HG02981 (cell line): ENCODE data around the gene KRT77.
"Not testable (repeated sequence)": the region's sequence is repeated elsewhere in the genome, so short reads cannot be mapped to it uniquely, and the experiment has no call there.

ENCODE experiments used
- ATAC-seq: cut with Tn5 transposase; IDR thresholded peaks from one replicate; pipeline ENCODE4 v1.9.1; 2021; ENCODE audit warnings: mild to moderate bottlenecking, moderate library complexity; ENCODE audit not compliant: unreplicated experiment

Gene KRT77

GRCh38 chr12:52677671-52678070 is 25.7 kb downstream of the KRT77 start:
- no peak for ATAC-seq

- no peak for ATAC-seq
Observed at GRCh38 chr12:52677126-52677525, 26.2 kb downstream of the KRT77 start.

GRCh38 chr12:52676163-52676562 is 27.2 kb downstream of the KRT77 start:
- no peak for ATAC-seq

- no peak for ATAC-seq
Observed at GRCh38 chr12:52675301-52675701, 28.0 kb downstream of the KRT77 start.

GRCh38 chr12:52674433-52674775 is 28.9 kb downstream of the KRT77 start:
- no peak for ATAC-seq

- no peak for ATAC-seq
Observed at GRCh38 chr12:52673713-52674432, 29.5 kb downstream of the KRT77 start.

GRCh38 chr12:52673217-52673616 is 30.1 kb downstream of the KRT77 start:
- ATAC-seq = no peak

- ATAC-seq = no peak
Observed at GRCh38 chr12:52672321-52672933, 30.9 kb downstream of the KRT77 start.

GRCh38 chr12:52670961-52671360 is 32.4 kb downstream of the KRT77 start:
- no peak for ATAC-seq

GRCh38 chr12:52670506-52670905 is 32.8 kb downstream of the KRT77 start:
- ATAC-seq = no peak

GRCh38 chr12:52669941-52670340 is 33.4 kb downstream of the KRT77 start:
- not testable (repeated sequence) for ATAC-seq

- no peak for ATAC-seq
Observed at GRCh38 chr12:52669426-52669825, 33.9 kb downstream of the KRT77 start.

GRCh38 chr12:52667931-52668330 is 35.4 kb downstream of the KRT77 start:
- no peak for ATAC-seq

GRCh38 chr12:52667509-52667908 is 35.8 kb downstream of the KRT77 start:
- no peak for ATAC-seq

GRCh38 chr12:52666471-52666870 is 36.9 kb downstream of the KRT77 start:
- ATAC-seq = no peak

GRCh38 chr12:52663420-52663819 is 39.9 kb downstream of the KRT77 start:
- no peak for ATAC-seq

GRCh38 chr12:52662918-52663229 is 40.5 kb downstream of the KRT77 start:
- ATAC-seq = no peak

- no peak for ATAC-seq
Observed at GRCh38 chr12:52662093-52662917, 41.0 kb downstream of the KRT77 start.

- ATAC-seq = no peak
Observed at GRCh38 chr12:52661668-52662067, 41.7 kb downstream of the KRT77 start.

GRCh38 chr12:52660934-52661499 is 42.3 kb downstream of the KRT77 start:
- no peak for ATAC-seq

- no peak for ATAC-seq
Observed at GRCh38 chr12:52659951-52660350, 43.4 kb downstream of the KRT77 start.

- ATAC-seq = no peak
Observed at GRCh38 chr12:52659395-52659794, 43.9 kb downstream of the KRT77 start.
